ENCODE results near the gene ADGRG2. TPM values are rescaled to one million over a fixed set of nuclear protein-coding genes. Genes with fewer than 3 reads are reported as not detected.
"Not testable (repeated sequence)": the region's sequence is repeated elsewhere in the genome, so short reads cannot be mapped to it uniquely, and the experiment has no call there.

ADGRG2 gene
- total and polyA plus RNA-seq, 7 experiments from 2014 or later: 0.08 TPM; not detected in 6

GRCh38 chrX:19034025-19034424, 88.2 kb downstream of the ADGRG2 start:
- no peaks in the 10 kb centered on the region for H3K9me3 Mint-ChIP-seq
- H3K4me3 Mint-ChIP-seq: no peak overlapping the region
- Histone ChIP-seq H3K9me3 (ENCODE audit: control insufficient read depth in 2 of 3, low read length in 3 of 3) (no peaks in the 10 kb centered on the region), H3K27ac (ENCODE audit: low read depth, low read length) (no peak overlapping the region), H3K4me3 (ENCODE audit: low read length) (no peak overlapping the region), H3K27me3 (ENCODE audit: control insufficient read depth in 2 of 2, insufficient read depth in 2 of 2, low read length in 2 of 2) (no peaks in the 10 kb centered on the region), H3K36me3 (ENCODE audit: control insufficient read depth in 2 of 3, insufficient read depth in 3 of 3, low read length in 3 of 3) (no peaks in the 10 kb centered on the region), H3K4me1 (ENCODE audit: control insufficient read depth in 2 of 2, insufficient read depth in 2 of 2, low read length in 2 of 2) (no peaks in the 10 kb centered on the region)
- H3K27ac Mint-ChIP-seq: no peak overlapping the region
- DNase-seq (no peak), ATAC-seq (no peak)
- ChIA-PET POLR2A (no interaction called here), CTCF (no interaction called here)
- no peaks in the 10 kb centered on the region for H3K36me3 Mint-ChIP-seq
- H3K4me1 Mint-ChIP-seq: no peaks in the 10 kb centered on the region
- intact Hi-C loops (cut with micrococcal nuclease): no loop called here
- no peaks in the 10 kb centered on the region for H3K27me3 Mint-ChIP-seq

- H3K27me3 ChIP-seq (ENCODE audit: control insufficient read depth in 2 of 2, insufficient read depth in 2 of 2, low read length in 2 of 2): no peaks in the 10 kb centered on the region
- DNase-seq (no peak), ATAC-seq (no peak)
- H3K9me3 ChIP-seq (ENCODE audit: control insufficient read depth in 2 of 3, low read length in 3 of 3): no peaks in the 10 kb centered on the region
- H3K36me3 Mint-ChIP-seq: no peaks in the 10 kb centered on the region
- intact Hi-C loops (cut with micrococcal nuclease): no loop called here
- no peak overlapping the region for H3K27ac Mint-ChIP-seq
- H3K4me3 ChIP-seq (ENCODE audit: low read length): no peak overlapping the region
- no peaks in the 10 kb centered on the region for H3K4me1 Mint-ChIP-seq
- no peaks in the 10 kb centered on the region for H3K36me3 ChIP-seq (ENCODE audit: control insufficient read depth in 2 of 3, insufficient read depth in 3 of 3, low read length in 3 of 3)
- CTCF ChIA-PET: no interaction called here
- POLR2A ChIA-PET: no interaction called here
- H3K27ac ChIP-seq (ENCODE audit: low read depth, low read length): no peak overlapping the region
- H3K9me3 Mint-ChIP-seq: no peaks in the 10 kb centered on the region
- no peaks in the 10 kb centered on the region for H3K4me1 ChIP-seq (ENCODE audit: control insufficient read depth in 2 of 2, insufficient read depth in 2 of 2, low read length in 2 of 2)
- no peaks in the 10 kb centered on the region for H3K27me3 Mint-ChIP-seq
- no peak overlapping the region for H3K4me3 Mint-ChIP-seq
Measured at GRCh38 chrX:19030805-19031204, 91.5 kb downstream of the ADGRG2 start.

GRCh38 chrX:19028560-19028959, 93.7 kb downstream of the ADGRG2 start:
- H3K4me3 ChIP-seq (ENCODE audit: low read length): no peak overlapping the region
- no peak overlapping the region for H3K27ac ChIP-seq (ENCODE audit: low read depth, low read length)
- Mint-ChIP-seq H3K36me3 (no peaks in the 10 kb centered on the region), H3K4me1 (no peaks in the 10 kb centered on the region), H3K4me3 (no peak overlapping the region), H3K9me3 (no peaks in the 10 kb centered on the region), H3K27ac (no peak overlapping the region), H3K27me3 (no peaks in the 10 kb centered on the region)
- no peaks in the 10 kb centered on the region for H3K9me3 ChIP-seq (ENCODE audit: control insufficient read depth in 2 of 3, low read length in 3 of 3)
- H3K36me3 ChIP-seq (ENCODE audit: control insufficient read depth in 2 of 3, insufficient read depth in 3 of 3, low read length in 3 of 3): no peaks in the 10 kb centered on the region
- H3K4me1 ChIP-seq (ENCODE audit: control insufficient read depth in 2 of 2, insufficient read depth in 2 of 2, low read length in 2 of 2): no peaks in the 10 kb centered on the region
- DNase-seq: no peak
- ChIA-PET CTCF (no interaction called here), POLR2A (no interaction called here)
- no peak for ATAC-seq
- H3K27me3 ChIP-seq (ENCODE audit: control insufficient read depth in 2 of 2, insufficient read depth in 2 of 2, low read length in 2 of 2): no peaks in the 10 kb centered on the region
- intact Hi-C loops (cut with micrococcal nuclease): no loop called here

GRCh38 chrX:19024366-19024765, 97.9 kb downstream of the ADGRG2 start:
- H3K27me3 ChIP-seq (ENCODE audit: control insufficient read depth in 2 of 2, insufficient read depth in 2 of 2, low read length in 2 of 2): no peaks in the 10 kb centered on the region
- DNase-seq: no peak
- H3K27ac ChIP-seq (ENCODE audit: low read depth, low read length): no peak overlapping the region
- no peaks in the 10 kb centered on the region for H3K9me3 ChIP-seq (ENCODE audit: control insufficient read depth in 2 of 3, low read length in 3 of 3)
- no peak overlapping the region for H3K27ac Mint-ChIP-seq
- H3K4me1 ChIP-seq (ENCODE audit: control insufficient read depth in 2 of 2, insufficient read depth in 2 of 2, low read length in 2 of 2): no peaks in the 10 kb centered on the region
- H3K36me3 Mint-ChIP-seq: no peaks in the 10 kb centered on the region
- H3K36me3 ChIP-seq (ENCODE audit: control insufficient read depth in 2 of 3, insufficient read depth in 3 of 3, low read length in 3 of 3): no peaks in the 10 kb centered on the region
- no peaks in the 10 kb centered on the region for H3K9me3 Mint-ChIP-seq
- H3K4me1 Mint-ChIP-seq: peaks cover 0 to 1% (median 0%) of the 10 kb centered on the region in 7 donors
- H3K27me3 Mint-ChIP-seq: no peaks in the 10 kb centered on the region
- H3K4me3 Mint-ChIP-seq: no peak overlapping the region
- ChIA-PET CTCF (no interaction called here), POLR2A (no interaction called here)
- no peak overlapping the region for H3K4me3 ChIP-seq (ENCODE audit: low read length)
- ATAC-seq: no peak
- intact Hi-C loops (cut with micrococcal nuclease): no loop called here

- Mint-ChIP-seq H3K36me3 (no peaks in the 10 kb centered on the region), H3K27ac (peak overlapping the region in 1 of 9 donors; percentile 40), H3K9me3 (no peaks in the 10 kb centered on the region), H3K4me3 (no peak overlapping the region), H3K4me1 (peaks cover 0 to 1% (median 0%) of the 10 kb centered on the region in 7 donors), H3K27me3 (no peaks in the 10 kb centered on the region)
- H3K4me1 ChIP-seq (ENCODE audit: control insufficient read depth in 2 of 2, insufficient read depth in 2 of 2, low read length in 2 of 2): no peaks in the 10 kb centered on the region
- DNase-seq (no peak), ATAC-seq (no peak)
- POLR2A ChIA-PET: no interaction called here
- H3K36me3 ChIP-seq (ENCODE audit: control insufficient read depth in 2 of 3, insufficient read depth in 3 of 3, low read length in 3 of 3): no peaks in the 10 kb centered on the region
- H3K27me3 ChIP-seq (ENCODE audit: control insufficient read depth in 2 of 2, insufficient read depth in 2 of 2, low read length in 2 of 2): no peaks in the 10 kb centered on the region
- no peaks in the 10 kb centered on the region for H3K9me3 ChIP-seq (ENCODE audit: control insufficient read depth in 2 of 3, low read length in 3 of 3)
- no peak overlapping the region for H3K27ac ChIP-seq (ENCODE audit: low read depth, low read length)
- no peak overlapping the region for H3K4me3 ChIP-seq (ENCODE audit: low read length)
- intact Hi-C loops (cut with micrococcal nuclease): no loop called here
- CTCF ChIA-PET: no interaction called here
Measured at GRCh38 chrX:19019996-19020395, 102.3 kb downstream of the ADGRG2 start.

- Mint-ChIP-seq H3K9me3 (no peaks in the 10 kb centered on the region), H3K36me3 (no peaks in the 10 kb centered on the region), H3K4me3 (no peak overlapping the region), H3K27ac (no peak overlapping the region), H3K27me3 (no peaks in the 10 kb centered on the region), H3K4me1 (no peaks in the 10 kb centered on the region)
- ATAC-seq: no peak
- Histone ChIP-seq H3K27me3 (ENCODE audit: control insufficient read depth in 2 of 2, insufficient read depth in 2 of 2, low read length in 2 of 2) (no peaks in the 10 kb centered on the region), H3K9me3 (ENCODE audit: control insufficient read depth in 2 of 3, low read length in 3 of 3) (no peaks in the 10 kb centered on the region), H3K27ac (ENCODE audit: low read depth, low read length) (no peak overlapping the region), H3K36me3 (ENCODE audit: control insufficient read depth in 2 of 3, insufficient read depth in 3 of 3, low read length in 3 of 3) (no peaks in the 10 kb centered on the region), H3K4me1 (ENCODE audit: control insufficient read depth in 2 of 2, insufficient read depth in 2 of 2, low read length in 2 of 2) (no peaks in the 10 kb centered on the region), H3K4me3 (ENCODE audit: low read length) (no peak overlapping the region)
- intact Hi-C loops (cut with micrococcal nuclease): no loop called here
- ChIA-PET CTCF (no interaction called here), POLR2A (no interaction called here)
- DNase-seq: no peak
Measured at GRCh38 chrX:19017271-19017670, 105.0 kb downstream of the ADGRG2 start.

- H3K4me1 Mint-ChIP-seq; H3K4me1 ChIP-seq (ENCODE audit: control insufficient read depth in 2 of 2, insufficient read depth in 2 of 2, low read length in 2 of 2); H3K36me3 ChIP-seq (ENCODE audit: control insufficient read depth in 2 of 3, insufficient read depth in 3 of 3, low read length in 3 of 3); H3K4me3 Mint-ChIP-seq; H3K27me3 ChIP-seq (ENCODE audit: control insufficient read depth in 2 of 2, insufficient read depth in 2 of 2, low read length in 2 of 2); intact Hi-C loops (cut with micrococcal nuclease); H3K27ac ChIP-seq (ENCODE audit: low read depth, low read length); H3K4me3 ChIP-seq (ENCODE audit: low read length); DNase-seq; H3K36me3 Mint-ChIP-seq; CTCF ChIA-PET; H3K27me3 Mint-ChIP-seq; H3K9me3 Mint-ChIP-seq; ATAC-seq; H3K27ac Mint-ChIP-seq; H3K9me3 ChIP-seq (ENCODE audit: control insufficient read depth in 2 of 3, low read length in 3 of 3); POLR2A ChIA-PET: not testable (repeated sequence)
Measured at GRCh38 chrX:19016614-19017013, 105.7 kb downstream of the ADGRG2 start.

All from naive thymus-derived CD4-positive, alpha-beta T cell (primary cell).